Left kidney (tissue), 2 donors: Measurements from ENCODE around the gene WWOX. TPM values are rescaled to one million over a fixed set of nuclear protein-coding genes. Genes with fewer than 3 reads are reported as not detected.
A peak's percentile ranks its signal among the peaks of the same experiment; 100 is the strongest.

Experiments
- DNase-seq: peaks from one replicate; pipeline ENCODE4 v3.0.0-alpha.2; 2013
- polyA plus RNA-seq: library from polyadenylated mRNA; unstranded; fragments of 120-200 nt; gene quantifications from one replicate; pipeline ENCODE4 v1.2.1, GENCODE V29; 2013; ENCODE audit not compliant: insufficient read length

The WWOX gene
- polyA plus RNA-seq, 1 donor = 34.1 TPM

DNA sequence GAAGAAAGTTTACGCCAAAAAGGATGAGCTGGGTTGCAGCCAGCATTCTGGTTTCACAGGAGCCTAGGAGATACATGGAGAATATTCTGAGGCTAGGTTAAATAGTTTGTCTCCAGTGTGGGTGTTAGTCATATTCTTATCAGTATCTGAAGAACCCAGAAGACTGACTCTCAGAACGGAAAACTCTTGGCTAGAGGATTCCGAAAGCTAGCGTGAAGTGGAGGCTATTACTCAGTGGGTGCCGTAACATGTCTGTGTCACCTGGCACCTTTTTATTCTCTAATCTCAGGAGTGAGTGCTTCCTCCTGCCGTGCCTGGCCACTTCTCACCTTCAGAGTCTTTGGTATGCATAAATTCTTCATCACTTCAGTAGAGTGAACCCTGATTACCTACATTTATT lies 199.5 kb downstream of the WWOX start:
- no peak for DNase-seq

DNA sequence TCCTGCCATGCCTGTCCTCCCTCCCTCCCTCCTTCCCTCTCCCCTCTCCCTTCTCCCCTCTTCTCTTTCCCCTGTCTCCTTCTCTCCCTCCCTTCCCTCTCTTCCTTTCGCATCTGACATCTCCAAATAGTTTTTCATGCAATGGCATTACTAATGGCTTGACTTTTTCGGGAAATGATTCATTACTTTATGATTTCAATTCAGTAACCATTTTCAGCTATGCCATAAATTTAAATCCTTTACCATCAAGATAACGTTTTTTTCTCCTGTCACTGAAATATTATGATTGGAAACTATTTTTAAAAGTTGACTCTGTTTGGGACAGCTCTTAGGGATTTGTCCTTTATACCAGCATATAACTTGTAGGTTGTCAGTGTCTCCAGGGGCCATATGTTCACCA lies 201.0 kb downstream of the WWOX start:
- no peak for DNase-seq

DNA sequence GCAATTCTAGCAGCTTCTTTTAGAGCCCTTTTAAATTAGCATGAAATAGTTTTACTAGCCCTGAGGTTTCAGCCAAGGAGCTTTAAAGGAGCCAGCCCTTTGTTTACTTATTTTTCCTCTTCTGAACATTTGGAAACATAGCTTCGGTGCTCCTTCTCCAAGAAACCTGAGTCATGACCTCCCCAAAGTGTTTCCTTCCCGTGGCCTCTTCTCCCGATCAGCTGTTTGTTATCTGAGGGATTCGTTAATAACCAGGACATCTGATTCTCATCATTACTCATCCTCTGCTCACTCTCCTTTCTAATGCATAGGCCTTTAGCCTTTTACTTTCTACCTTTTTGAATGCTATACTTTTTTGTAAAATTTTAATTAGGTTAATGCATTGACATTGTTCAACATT lies 204.5 kb downstream of the WWOX start:
- no peak for DNase-seq

DNA sequence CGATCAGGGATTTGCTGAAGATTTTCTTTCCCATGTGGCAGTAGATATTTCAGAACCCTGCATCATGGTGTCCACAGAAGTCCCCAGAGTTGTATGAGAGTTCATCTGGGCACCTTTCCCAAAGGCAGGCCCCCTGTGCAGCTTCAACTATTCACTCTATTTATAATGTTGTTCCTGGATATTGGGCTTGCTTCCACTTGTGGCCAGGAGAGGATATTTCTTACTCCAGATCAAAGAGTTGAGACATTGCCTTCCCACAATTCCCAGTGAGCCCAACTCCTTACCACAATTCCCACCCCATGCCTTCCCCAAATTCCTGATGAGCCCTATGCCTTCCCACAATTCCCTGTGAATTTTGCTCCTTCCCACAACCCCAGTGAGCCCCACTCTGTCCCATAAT lies 206.9 kb downstream of the WWOX start:
- DNase-seq = no peak

DNA sequence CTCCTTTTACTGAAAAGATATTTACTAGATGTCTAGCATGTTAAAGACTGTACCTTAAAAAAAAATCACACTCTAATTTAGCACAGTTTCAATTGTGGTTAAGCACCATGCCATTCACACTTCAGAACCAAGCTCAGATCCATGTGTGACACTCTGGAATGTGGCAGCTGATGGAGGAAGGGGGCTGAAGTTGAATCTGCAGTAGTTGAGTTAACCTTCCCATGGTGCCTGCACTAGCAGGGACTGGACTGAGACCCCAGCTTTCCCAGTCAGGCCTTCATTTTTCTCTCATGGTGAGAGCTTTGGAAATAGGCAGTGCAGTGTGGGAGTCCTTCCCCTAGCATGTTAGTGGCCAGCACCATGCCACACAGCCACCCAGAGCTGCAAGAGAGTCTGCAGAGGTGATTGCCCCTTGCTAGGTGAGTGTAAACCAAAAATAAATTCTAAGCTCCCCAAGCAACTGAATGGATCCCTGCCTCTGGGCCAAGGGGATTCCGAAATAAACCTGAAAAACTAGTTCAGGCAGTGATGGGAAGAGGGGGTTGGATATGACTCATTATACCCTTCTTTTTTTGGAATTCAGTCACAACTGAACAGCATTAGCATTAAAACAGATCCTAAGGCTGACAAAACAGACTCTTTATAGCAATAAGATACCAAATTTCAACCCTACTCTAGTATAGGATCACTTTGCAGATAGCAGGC lies 208.5 kb downstream of the WWOX start:
- no peak for DNase-seq

- no peak for DNase-seq
Observed at GRCh38 chr16:78309763-78310162, 210.3 kb downstream of the WWOX start.

DNA sequence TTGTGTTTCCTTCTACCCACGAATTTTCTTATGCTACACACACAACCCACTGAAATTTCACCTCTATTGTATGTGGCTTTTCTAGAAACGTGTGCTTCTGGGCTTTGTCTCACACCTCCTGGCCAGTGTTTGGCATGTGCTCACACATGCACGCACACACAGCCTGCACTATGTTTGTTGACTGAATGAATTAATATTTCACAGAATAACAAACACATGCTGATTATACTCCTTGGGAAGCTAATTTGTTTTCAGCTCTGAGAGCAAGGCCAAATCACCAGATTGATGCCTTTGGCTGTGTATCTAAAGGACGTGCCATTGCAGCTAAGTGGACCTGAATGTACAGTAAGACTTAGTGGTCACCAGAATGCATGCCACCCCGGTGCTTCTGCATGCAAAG lies 210.7 kb downstream of the WWOX start:
- no peak for DNase-seq

DNA sequence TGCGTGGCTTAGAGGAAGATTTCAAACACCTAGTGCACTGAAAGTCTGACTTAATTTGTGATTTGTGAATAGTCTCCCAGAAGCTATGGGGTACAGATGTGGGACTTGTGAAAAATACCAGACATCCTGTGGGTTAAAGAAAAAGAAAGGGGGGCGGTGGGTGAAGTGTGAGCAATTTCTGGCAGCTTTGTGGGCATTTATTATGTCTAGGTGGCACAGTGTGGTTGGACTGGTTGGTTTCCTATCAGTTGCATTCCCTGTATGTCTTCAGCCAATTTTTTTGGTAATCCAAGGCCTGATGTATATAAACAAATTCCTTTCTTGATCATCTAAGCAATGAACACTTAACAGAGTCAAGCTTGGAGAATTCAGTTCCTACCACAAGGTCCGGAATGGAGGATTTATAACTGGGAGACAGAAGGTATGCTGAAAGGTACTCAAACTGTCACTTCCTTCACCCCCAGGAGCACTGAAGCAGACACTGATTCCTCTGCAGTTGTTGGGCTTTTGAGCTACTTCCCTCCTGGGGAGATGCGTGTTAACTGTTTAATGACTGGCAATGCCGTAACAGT lies 211.6 kb downstream of the WWOX start:
- DNase-seq = peak; percentile 81

GRCh38 chr16:78311831-78312230 lies 212.4 kb downstream of the WWOX start:
- DNase-seq = no peak

DNA sequence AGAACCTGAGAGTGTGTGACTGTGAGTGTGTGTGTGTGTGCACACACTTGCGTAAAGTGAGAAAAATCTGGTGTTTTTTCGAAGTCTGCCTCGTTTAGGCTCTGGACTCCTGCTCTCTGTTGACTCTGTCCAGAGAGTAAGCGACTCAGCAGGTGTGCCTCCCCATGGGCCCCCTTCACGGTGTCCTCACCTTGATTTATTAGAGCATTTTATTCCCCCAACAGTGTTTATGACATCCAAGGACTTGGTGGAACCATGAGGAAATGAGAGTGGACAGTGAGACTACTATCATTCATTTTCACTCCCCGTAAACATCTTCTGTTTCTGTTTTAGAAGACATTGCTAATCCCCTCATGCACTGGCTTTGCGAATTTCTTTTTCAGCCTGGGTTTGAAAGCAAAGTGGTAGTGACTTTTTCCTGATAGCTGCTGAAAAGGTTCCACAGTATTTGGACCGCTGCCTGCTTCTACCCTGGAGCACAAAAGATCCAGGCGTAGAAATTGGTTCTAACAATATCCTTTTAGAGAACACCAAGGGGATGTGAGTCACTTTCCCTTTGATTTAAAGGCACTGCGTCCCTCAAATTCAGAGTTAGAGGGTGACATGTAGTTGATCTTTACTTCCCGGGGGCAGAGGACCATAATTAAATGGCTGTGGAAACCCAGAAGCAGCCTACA lies 218.2 kb downstream of the WWOX start:
- DNase-seq = no peak

- DNase-seq = no peak
Observed at GRCh38 chr16:78321620-78322360, 222.3 kb downstream of the WWOX start.

DNA sequence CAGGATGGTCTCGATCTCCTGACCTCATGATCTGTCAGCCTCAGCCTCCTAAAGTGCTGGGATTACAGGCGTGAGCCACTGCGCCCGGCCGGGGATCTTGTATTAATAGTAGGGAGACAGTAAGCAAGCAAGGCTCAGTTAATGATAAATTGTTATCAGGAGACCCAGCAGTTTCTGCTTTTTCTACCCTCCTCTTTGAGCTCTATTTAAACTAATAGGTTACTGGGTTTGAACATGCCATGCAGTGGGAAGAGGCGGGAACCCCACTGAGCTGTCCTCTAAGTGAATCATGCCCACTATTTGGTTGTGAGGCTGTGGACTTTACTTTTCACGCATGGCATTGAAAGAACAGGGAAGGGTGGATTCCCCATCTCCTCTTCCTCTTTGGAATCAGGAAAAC lies 223.9 kb downstream of the WWOX start:
- no peak for DNase-seq

DNA sequence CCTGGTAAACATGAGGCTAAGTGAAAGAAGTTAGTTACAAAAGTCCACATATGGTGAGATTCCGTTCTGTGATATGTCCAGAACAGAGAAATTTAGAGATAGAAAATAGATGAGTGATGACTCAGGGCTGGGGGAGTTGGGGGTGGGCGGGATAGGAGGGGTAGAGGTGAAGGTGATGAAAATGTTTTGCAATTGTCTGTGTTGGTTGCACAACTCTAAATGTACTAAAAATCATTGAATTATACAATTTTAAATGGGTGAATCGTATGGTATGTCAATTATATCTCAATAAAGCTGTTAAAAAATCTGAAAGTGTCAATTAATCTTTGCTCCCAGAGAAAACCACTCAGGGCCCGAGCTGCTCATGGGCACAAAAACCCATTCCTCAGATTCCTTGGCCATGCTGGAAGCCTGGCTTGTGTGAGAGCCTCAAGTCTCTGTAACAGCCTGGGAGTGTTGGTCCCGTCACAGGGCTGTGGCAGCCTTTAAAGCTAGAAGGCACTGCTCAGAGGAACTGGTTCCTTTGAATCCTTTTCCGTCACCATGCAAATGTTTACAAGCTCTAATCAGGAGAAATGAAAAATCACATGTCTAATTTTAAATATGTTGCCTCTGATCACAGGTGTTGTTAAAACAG lies 225.3 kb downstream of the WWOX start:
- no peak for DNase-seq

- peak; percentile 54 for DNase-seq
Observed at GRCh38 chr16:78325468-78326352, 226.3 kb downstream of the WWOX start.

DNA sequence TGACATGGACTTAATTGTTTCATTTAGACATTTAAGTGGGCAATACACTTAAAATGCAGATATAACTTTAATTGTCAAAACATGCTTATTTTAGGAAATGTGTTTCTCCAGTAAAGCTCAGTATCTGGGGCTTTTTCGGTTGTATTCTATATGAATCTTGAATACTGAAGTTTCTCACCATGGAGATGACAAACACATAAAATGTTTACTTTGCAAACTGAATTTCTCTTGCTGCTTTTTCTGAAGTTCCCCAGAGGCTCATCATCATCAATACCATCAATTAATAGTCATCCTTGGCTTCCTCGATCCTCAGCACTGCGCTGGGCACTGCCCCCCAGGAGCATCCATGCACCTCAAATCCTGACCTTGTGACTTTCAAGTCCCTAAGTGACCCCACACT lies 227.3 kb downstream of the WWOX start:
- DNase-seq = no peak

GRCh38 chr16:78331731-78332130 lies 232.3 kb downstream of the WWOX start:
- DNase-seq = no peak

GRCh38 chr16:78333808-78334207 lies 234.4 kb downstream of the WWOX start:
- no peak for DNase-seq

DNA sequence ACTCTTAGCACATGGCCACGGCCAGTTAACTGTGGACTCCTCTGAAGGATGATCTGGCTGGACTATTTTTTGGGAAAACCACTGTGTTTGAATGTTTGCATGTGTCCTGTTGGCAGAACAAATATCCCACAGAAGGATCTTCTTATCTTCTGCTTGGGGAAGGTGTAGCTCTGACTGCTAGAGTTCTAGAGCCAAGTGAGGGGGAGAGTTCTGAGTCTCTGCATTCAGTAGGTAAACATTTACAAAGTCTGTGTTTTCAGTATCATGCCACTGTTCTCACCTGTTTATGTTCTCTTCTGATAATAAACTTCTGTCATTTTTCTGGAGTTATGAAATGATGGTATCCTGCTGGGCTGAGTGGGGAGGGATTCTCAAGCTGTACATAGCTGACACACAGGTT lies 241.1 kb downstream of the WWOX start:
- no peak for DNase-seq

GRCh38 chr16:78348068-78348467 lies 248.6 kb downstream of the WWOX start:
- DNase-seq = no peak

- DNase-seq = no peak
Observed at GRCh38 chr16:78348886-78349285, 249.4 kb downstream of the WWOX start.

DNA sequence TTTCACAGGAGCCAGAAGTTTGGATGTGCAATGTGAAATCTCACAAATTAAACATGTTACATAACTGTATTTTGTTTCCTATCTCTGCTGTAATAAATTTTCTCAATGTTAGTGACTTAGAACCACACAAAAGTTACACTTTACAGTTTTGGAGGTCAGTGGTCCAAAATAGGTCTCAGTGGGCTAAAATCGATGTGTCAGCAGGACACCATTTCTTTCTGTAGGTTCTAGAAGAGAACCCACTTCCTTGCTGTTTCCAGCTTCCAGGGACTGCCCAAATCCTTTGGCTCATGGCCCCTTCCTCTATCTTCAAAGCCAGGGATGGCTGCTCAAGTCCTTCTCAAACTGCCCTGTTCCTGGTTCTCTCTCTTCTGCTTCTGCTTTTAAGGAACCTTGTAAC lies 252.7 kb downstream of the WWOX start:
- no peak for DNase-seq
